GM23338 (cell line): ENCODE data around the gene RIC3. TPM values are rescaled to one million over a fixed set of nuclear protein-coding genes. Genes with fewer than 3 reads are reported as not detected.

Experiments
- ATAC-seq: fragments of 200-7000 bp; cut with Tn5 transposase; 3 replicates; pipeline ENCODE4 v1.9.1; 2020
- DNase-seq: peaks from one replicate; pipeline ENCODE4 v3.0.0-alpha.2; 2015; ENCODE audit warnings: low spot score
- H2AFZ ChIP-seq: fragments of 200-600 bp; sonication (generic); 2 replicates; pipeline ENCODE4 v1.8.0; 2016; ENCODE audit warnings: antibody characterized with exemption, mild to moderate bottlenecking, moderate library complexity
- H3F3A ChIP-seq: fragments of 200-600 bp; sonication (generic); replicated peaks from 2 replicates; pipeline ENCODE4 v1.8.0; 2017; ENCODE audit warnings: antibody characterized with exemption, mixed run types, low read depth
- H3K27ac ChIP-seq: fragments of 200-600 bp; sonication (generic); 2 replicates; pipeline ENCODE4 v1.6.1; 2016; ENCODE audit warnings: low read depth
- H3K27me3 ChIP-seq: fragments of 200-600 bp; sonication (generic); 2 replicates; pipeline ENCODE4 v1.8.0; 2016; ENCODE audit warnings: mild to moderate bottlenecking, mixed run types, moderate library complexity; ENCODE audit not compliant: insufficient read depth
- H3K36me3 ChIP-seq: fragments of 200-600 bp; sonication (generic); 2 replicates; pipeline ENCODE4 v1.8.0; 2016; ENCODE audit warnings: mild to moderate bottlenecking; ENCODE audit not compliant: insufficient read depth
- H3K4me1 ChIP-seq: fragments of 200-600 bp; sonication (generic); 2 replicates; pipeline ENCODE4 v1.8.0; 2016; ENCODE audit warnings: mild to moderate bottlenecking, moderate library complexity; ENCODE audit not compliant: insufficient read depth
- H3K4me2 ChIP-seq: fragments of 200-600 bp; sonication (generic); 2 replicates; pipeline ENCODE4 v1.7.1; 2017; ENCODE audit warnings: mixed run types
- H3K4me3 ChIP-seq: fragments of 200-600 bp; sonication (generic); 2 replicates; pipeline ENCODE4 v1.6.1; 2016; ENCODE audit warnings: mixed run types
- H3K79me2 ChIP-seq: fragments of 200-600 bp; sonication (generic); replicated peaks from 2 replicates; pipeline ENCODE4 v1.8.0; 2017; ENCODE audit warnings: mild to moderate bottlenecking; ENCODE audit not compliant: insufficient read depth
- H3K9me2 ChIP-seq: fragments of 200-600 bp; sonication (generic); 2 replicates; pipeline ENCODE4 v1.8.0; 2017; ENCODE audit not compliant: insufficient read depth
- H4K20me1 ChIP-seq: fragments of 200-600 bp; sonication (generic); replicated peaks from 2 replicates; pipeline ENCODE4 v1.8.0; 2017; ENCODE audit warnings: mild to moderate bottlenecking; ENCODE audit not compliant: insufficient read depth
- H3K27ac Mint-ChIP-seq: 2 replicates; pipeline ENCODE4 v1.8.0; 2020; ENCODE audit warnings: inconsistent platforms, mild to moderate bottlenecking, moderate library complexity, mixed read lengths
- H3K27me3 Mint-ChIP-seq: 3 replicates; pipeline ENCODE4 v1.8.0; 2022; ENCODE audit warnings: low read depth, mild to moderate bottlenecking, moderate library complexity, mixed read lengths, inconsistent platforms; ENCODE audit not compliant: insufficient read depth, poor library complexity
- H3K36me3 Mint-ChIP-seq: 3 replicates; pipeline ENCODE4 v1.8.0; 2021; ENCODE audit warnings: low read depth, mild to moderate bottlenecking, inconsistent platforms, moderate library complexity, mixed read lengths
- H3K4me1 Mint-ChIP-seq: 3 replicates; pipeline ENCODE4 v1.8.0; 2020; ENCODE audit warnings: mild to moderate bottlenecking, inconsistent platforms, mixed read lengths
- H3K4me3 Mint-ChIP-seq: 3 replicates; pipeline ENCODE4 v1.8.0; 2021; ENCODE audit warnings: moderate library complexity, mild to moderate bottlenecking, inconsistent platforms, mixed read lengths
- H3K9me3 Mint-ChIP-seq: 3 replicates; pipeline ENCODE4 v1.8.0; 2020; ENCODE audit warnings: moderate library complexity, mild to moderate bottlenecking, inconsistent platforms, mixed read lengths
- CREB1 ChIP-seq: fragments of 250-450 bp; sonication (Bioruptor Pico); IDR thresholded peaks from 2 replicates; pipeline ENCODE4 v1.5.0; 2020; ENCODE audit warnings: low read depth, mild to moderate bottlenecking, moderate library complexity
- CTCF ChIP-seq, 2 experiments: fragments of 200-600 bp in 1 of 2; sonication (generic) in 1 of 2; conservative IDR thresholded peaks; 2 replicates each; pipeline versions ENCODE4 v1.5.1 to v1.6.1; 2016 to 2017; ENCODE audit warnings: antibody characterized with exemption in 2 of 2, low read depth in 2 of 2, mild to moderate bottlenecking in 2 of 2, moderate library complexity in 1 of 2
- ETS1 ChIP-seq: IDR thresholded peaks from 2 replicates; pipeline ENCODE4 v1.6.1; 2016; ENCODE audit warnings: antibody characterized with exemption
- EZH2phosphoT487 ChIP-seq: fragments of 200-600 bp; sonication (generic); IDR thresholded peaks from one replicate; pipeline ENCODE4 v1.8.1; 2018; ENCODE audit warnings: antibody characterized with exemption; ENCODE audit not compliant: unreplicated experiment
- JUNB ChIP-seq: IDR thresholded peaks from one replicate; pipeline ENCODE4 v1.6.1; 2016; ENCODE audit warnings: antibody characterized with exemption; ENCODE audit not compliant: unreplicated experiment
- NANOG ChIP-seq: IDR thresholded peaks from 2 replicates; pipeline ENCODE4 v1.6.1; 2016; ENCODE audit warnings: antibody characterized with exemption, borderline replicate concordance
- POLR2AphosphoS5 ChIP-seq: IDR thresholded peaks from 2 replicates; pipeline ENCODE4 v1.6.1; 2016; ENCODE audit warnings: antibody characterized with exemption, low read depth
- REST ChIP-seq: IDR thresholded peaks from one replicate; pipeline ENCODE4 v1.6.1; 2018; ENCODE audit warnings: antibody characterized with exemption; ENCODE audit not compliant: unreplicated experiment
- STAT1 ChIP-seq: IDR thresholded peaks from one replicate; pipeline ENCODE4 v1.6.1; 2016; ENCODE audit warnings: antibody characterized with exemption; ENCODE audit not compliant: unreplicated experiment
- ZNF331 ChIP-seq: fragments of 250-450 bp; sonication (Bioruptor Pico); IDR thresholded peaks from 2 replicates; pipeline ENCODE4 v1.5.0; 2020; ENCODE audit warnings: low read depth, mild to moderate bottlenecking, moderate library complexity
- ZNF462 ChIP-seq: fragments of 250-450 bp; sonication (Bioruptor Pico); IDR thresholded peaks from 2 replicates; pipeline ENCODE4 v1.5.0; 2020; ENCODE audit warnings: mild to moderate bottlenecking, moderate library complexity
- polyA plus RNA-seq: library from polyadenylated mRNA; unstranded; fragments of >200 nt; fragmentation: Nextera tagmentation; extraction: Ambion mirVana; gene quantifications from 2 replicates; pipeline ENCODE4 v1.2.1, GENCODE V29; 2016
- total RNA-seq: library from RNA; depleted of rRNA; stranded (reverse); fragments of >200 nt; shearing (Covaris generic); gene quantifications from 2 replicates; pipeline ENCODE4 v1.2.3, GENCODE V29; 2014

RIC3 gene
- total and polyA plus RNA-seq, 2 experiments from 2014 or later, result 17.8 to 21.3 TPM

GRCh38 chr11:8106679-8107078 lies 62.1 kb downstream of the RIC3 start:
- no peak for DNase-seq
- Histone ChIP-seq H3K27me3 (no peaks in the 10 kb centered on the region), H3K79me2 (no peaks in the 10 kb centered on the region), H4K20me1 (peaks cover 4% of the 10 kb centered on the region; the same call in 1 of the 2 replicates), H3K4me2 (no peak overlapping the region), H3F3A (no peaks in the 10 kb centered on the region), H2AFZ (no peak overlapping the region), H3K4me3 (no peak overlapping the region), H3K9me2 (no peaks in the 10 kb centered on the region), H3K27ac (no peak overlapping the region), H3K4me1 (no peaks in the 10 kb centered on the region), H3K36me3 (peaks cover 15% of the 10 kb centered on the region; the same call in 1 of the 2 replicates)
- no peaks in the 10 kb centered on the region for H3K27me3 Mint-ChIP-seq
- no peak overlapping the region for H3K27ac Mint-ChIP-seq
- no peaks in the 10 kb centered on the region for H3K4me1 Mint-ChIP-seq
- ATAC-seq, result no peak
- no peaks in the 10 kb centered on the region for H3K9me3 Mint-ChIP-seq
- no peak for TF ChIP-seq STAT1
- no peak for TF ChIP-seq CTCF (conservative IDR thresholded peaks at IDR 0.05; ENCODE audit: low read depth in 2 of 2)
- TF ChIP-seq POLR2AphosphoS5, result no peak
- no peak for TF ChIP-seq JUNB
- no peak for TF ChIP-seq CREB1 (CRISPR knock-in tag)
- TF ChIP-seq NANOG, result no peak
- peaks cover 17% of the 10 kb centered on the region for H3K36me3 Mint-ChIP-seq
- H3K4me3 Mint-ChIP-seq, result no peak overlapping the region

GRCh38 chr11:8105666-8106065 lies 63.2 kb downstream of the RIC3 start:
- no peak for ATAC-seq
- peaks cover 21% of the 10 kb centered on the region; the same call in 1 of the 2 replicates for H3K36me3 ChIP-seq
- H3K4me3 ChIP-seq, result no peak overlapping the region
- H3K4me2 ChIP-seq, result no peak overlapping the region
- no peak for DNase-seq
- H3K9me2 ChIP-seq, result no peaks in the 10 kb centered on the region
- Mint-ChIP-seq H3K4me3 (no peak overlapping the region), H3K4me1 (no peaks in the 10 kb centered on the region), H3K9me3 (no peaks in the 10 kb centered on the region), H3K27me3 (no peaks in the 10 kb centered on the region), H3K27ac (no peak overlapping the region), H3K36me3 (peaks cover 20% of the 10 kb centered on the region)
- H3K4me1 ChIP-seq, result no peaks in the 10 kb centered on the region
- H2AFZ ChIP-seq, result no peak overlapping the region
- H3K27me3 ChIP-seq, result no peaks in the 10 kb centered on the region
- no peak overlapping the region for H3K27ac ChIP-seq
- peaks cover 4% of the 10 kb centered on the region; the same call in 1 of the 2 replicates for H4K20me1 ChIP-seq
- no peaks in the 10 kb centered on the region for H3K79me2 ChIP-seq
- H3F3A ChIP-seq, result no peaks in the 10 kb centered on the region
- no peak for TF ChIP-seq ZNF462
- TF ChIP-seq ZNF331 (CRISPR knock-in tag), result no peak
- TF ChIP-seq CREB1 (CRISPR knock-in tag), result no peak
- no peak for TF ChIP-seq REST
- TF ChIP-seq EZH2phosphoT487, result no peak
- no peak for TF ChIP-seq ETS1
